ENCODE results near the gene PDGFC. TPM values are rescaled to one million over a fixed set of nuclear protein-coding genes. Genes with fewer than 3 reads are reported as not detected.

The PDGFC gene
- total RNA-seq = 1 to 10 TPM in 1 of 2 donors, under 1 TPM in 1; 0.34 to 1.3 TPM

GRCh38 chr4:156971676-156972378 lies at the start of gene PDGFC:
Gene PDGFC (minus strand): TSS chr4:156971799. CDS start chr4:156970903, 896 bp downstream.

Small RNA genes lying within 50 kb of the gene (small RNA-seq; reads per million reads assigned to genes)
- 0 reads per million in 2 donors for gene AC092608.2

Other genes with a start within 250 kb of the PDGFC start
- 1 to 10 TPM in 1 of 2 donors, under 1 TPM in 1; 0.67 to 1.4 TPM for gene GLRB, start 104.4 kb upstream of the PDGFC start, total RNA-seq
- gene GRIA2, start 248.9 kb upstream of the PDGFC start, total RNA-seq = not detected

Data from melanocyte of skin (primary cell).